Superior temporal gyrus (tissue), 1 donor: ENCODE data around the gene F5.
"Not testable (repeated sequence)": the region's sequence is repeated elsewhere in the genome, so short reads cannot be mapped to it uniquely, and the experiment has no call there.

Experiments
- DNase-seq: peaks from one replicate; pipeline ENCODE4 v3.0.0-alpha.2; 2016; ENCODE audit errors: extremely low spot score

F5 gene

DNA sequence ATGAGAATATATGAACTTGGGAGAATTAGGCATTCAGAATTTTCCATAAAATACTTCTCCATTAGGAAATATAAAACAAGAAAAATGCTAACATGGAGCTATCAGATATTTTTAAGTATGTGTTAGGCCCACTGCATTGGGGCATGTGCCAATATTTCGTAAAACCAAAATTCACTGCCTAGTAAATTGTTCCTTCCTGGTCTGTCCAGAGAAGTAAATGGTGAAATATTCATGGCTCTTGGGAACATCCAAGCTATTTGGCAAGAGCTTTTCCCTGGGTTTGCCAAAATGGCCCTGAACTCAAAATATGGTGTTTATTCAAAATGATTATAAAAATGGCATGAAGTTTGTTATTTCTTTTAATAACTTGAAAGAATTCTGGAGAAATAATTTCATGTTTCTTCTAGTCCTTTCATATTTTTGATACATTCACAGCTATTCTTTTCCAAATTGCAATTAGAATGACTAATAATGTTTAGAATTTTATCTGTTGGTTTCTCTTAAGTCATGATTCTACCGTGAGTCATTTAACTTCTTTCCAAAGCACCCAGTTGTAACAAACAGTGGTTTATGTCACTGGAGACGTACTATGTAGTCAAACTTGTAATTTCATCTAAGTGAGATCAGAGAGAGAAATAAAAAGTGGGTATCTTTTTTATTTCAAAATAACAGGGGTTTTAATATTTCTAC is 74.8 kb downstream of the F5 start:
- DNase-seq, result no peak

DNA sequence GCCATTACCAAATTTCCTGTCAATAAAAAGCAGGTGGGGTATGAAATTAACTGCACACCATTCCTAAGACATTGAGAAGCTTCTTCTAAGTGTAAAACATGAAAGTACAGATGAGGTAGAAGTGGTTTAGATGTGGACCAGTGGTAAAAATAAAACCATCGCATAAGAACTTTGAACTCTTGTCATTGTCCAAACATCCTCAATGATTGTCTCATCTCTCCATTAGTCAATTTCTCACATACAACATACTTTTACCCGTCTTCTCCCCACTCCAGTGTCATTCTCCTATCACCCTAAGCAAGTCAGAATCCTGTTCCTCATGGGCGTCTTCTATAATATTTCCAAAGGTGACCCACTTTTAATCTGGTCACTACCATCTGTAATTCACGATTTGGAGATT is 76.2 kb downstream of the F5 start:
- DNase-seq, result no peak

DNA sequence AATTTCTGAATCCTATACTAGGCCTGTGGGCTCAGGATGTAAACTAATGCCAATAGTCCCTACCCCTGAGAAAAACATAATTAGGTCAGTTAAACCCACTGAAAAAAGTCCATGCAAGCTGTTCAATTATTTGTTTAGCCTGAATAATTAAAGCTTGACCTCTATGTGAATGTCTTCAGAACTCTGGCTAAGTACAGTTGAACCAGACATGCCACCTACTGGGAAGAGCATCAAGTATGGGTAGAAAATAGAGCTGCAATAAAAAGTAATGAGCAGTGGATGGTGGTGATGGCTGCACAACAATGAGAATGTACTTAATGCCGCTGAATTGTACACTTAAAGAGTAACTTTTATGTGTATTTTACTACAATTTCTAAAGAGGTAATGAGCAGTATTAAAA is 76.9 kb downstream of the F5 start:
- DNase-seq, result no peak

DNA sequence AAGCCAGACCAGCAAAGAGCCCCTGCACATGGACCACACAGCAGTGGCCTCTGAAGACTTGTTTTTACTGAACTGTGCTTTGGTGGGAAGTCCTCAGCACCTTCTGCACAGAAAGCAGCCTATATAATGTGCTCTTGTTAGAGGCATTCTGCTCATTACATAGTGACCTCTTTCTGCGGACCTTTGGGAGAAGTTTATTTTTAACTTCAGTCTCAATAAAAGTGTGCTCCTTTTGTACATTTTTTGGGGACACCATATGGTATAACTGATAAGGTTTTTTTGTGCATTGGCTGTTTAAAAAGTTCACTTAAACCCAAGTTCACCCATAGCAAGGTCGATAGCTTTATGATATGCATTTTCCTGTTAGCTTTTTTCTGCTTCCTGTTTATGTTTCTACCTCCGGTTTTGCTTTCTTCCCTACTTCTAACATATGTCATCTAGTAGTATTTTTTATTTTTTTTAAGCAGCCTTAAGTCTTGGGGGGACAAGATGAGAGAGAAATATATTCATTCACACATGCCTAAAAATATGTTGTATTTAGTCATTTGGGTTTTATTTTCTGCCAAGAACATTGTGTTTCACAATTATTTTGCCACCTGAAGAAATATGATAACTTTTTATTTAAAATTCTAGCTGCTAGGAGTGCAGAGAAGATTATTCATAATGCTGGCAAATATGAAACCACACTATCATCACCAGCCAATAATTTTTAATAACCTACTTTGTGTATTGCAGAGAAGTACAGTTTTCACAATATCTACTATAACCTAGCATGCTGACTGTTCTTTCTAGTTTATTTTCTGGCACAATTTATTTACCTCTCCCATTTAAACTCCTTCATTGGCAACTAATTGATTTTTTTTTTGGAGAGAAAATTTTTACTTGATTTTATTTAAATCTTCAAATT is 77.6 kb downstream of the F5 start:
- no peak for DNase-seq

DNA sequence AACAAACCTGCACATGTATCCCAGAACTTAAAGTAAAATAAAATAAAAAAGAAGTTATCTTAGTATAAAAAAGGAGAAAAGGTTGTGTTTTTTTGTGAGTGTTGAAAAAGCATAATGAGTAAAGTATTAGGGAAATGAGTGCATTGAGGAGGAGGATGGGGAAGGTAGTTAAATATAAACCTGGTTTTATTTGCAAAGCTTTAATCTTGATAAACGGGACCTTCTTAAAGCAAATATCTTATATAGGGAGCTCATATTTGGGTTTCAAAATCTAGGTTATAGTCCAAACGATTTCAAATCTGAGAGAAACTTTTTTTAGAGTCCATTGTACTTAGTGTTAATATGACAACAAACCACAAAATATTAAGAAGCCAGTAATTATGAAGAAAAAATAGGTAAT is 78.9 kb downstream of the F5 start:
- DNase-seq, result no peak

DNA sequence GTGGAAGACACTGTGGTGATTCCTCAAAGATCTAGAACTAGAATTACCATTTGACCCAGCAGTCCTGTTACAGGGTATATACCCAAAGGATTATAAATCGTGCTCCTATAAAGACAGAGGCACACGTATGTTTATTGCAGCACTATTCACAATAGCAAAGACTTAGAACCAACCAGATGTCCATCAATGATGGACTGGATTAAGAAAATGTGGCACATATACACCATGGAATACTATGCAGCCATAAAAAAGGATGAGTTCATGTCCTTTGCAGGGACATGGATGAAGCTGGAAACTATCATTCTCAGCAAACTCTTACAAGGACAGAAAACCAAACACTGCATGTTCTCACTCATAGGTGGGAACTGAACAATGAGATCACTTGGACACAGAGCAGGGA is 82.7 kb downstream of the F5 start:
- not testable (repeated sequence) for DNase-seq

DNA sequence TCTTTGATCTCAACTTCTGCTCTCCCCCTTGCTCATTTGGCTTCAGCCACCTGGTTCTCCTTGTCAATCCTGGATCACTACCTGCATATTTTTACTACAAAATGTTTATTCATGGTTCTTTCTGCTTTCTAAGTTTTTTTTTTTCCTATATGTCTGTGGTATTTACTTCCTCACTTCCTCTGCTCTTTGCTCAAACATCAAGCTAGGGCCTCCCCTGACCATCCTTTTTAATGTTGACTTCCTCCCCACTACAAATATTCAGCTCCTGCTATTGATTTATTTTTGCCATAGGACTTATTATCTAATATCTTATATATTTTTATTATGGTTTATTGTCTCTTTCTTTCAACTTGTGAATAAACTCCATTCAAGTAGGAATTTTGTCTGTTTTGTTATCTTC is 86.5 kb downstream of the F5 start:
- DNase-seq, result no peak

DNA sequence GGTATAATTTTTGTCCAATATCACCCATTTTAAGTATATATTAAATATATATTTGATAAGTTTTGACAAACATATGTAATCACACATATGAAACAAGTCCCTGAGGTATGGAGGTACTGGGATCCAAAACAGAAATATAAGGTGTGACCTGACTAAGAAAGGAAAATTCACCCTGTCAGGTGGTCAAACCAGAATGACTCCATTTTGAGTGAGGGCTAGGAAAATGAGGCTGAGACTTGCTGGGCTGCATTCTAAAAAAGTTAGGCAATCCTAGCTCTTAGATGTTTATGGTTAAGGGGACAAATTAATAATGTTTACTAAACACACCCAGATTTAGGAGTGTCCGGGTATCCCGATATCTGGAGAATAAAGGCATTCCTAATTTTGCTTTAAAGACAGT is 89.0 kb downstream of the F5 start:
- no peak for DNase-seq

DNA sequence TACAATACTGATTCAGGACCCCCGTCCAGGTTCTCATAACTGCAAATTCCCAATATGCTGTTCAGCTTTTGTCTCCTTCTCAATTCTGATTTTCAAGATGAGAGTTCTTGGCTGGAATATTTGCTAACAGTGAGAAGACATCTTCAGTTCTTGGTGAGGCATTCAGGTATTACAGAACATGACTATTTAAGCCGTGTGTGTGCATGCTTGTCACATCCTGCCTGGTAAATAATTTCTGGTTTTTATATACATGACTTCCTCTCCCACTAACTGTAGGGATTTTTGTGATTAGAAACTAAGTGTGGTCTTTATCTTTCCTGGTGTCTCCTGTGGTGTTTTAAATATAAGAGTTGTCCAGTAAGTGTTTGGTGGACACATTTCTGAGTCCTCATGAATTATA is 90.4 kb downstream of the F5 start:
- no peak for DNase-seq

DNA sequence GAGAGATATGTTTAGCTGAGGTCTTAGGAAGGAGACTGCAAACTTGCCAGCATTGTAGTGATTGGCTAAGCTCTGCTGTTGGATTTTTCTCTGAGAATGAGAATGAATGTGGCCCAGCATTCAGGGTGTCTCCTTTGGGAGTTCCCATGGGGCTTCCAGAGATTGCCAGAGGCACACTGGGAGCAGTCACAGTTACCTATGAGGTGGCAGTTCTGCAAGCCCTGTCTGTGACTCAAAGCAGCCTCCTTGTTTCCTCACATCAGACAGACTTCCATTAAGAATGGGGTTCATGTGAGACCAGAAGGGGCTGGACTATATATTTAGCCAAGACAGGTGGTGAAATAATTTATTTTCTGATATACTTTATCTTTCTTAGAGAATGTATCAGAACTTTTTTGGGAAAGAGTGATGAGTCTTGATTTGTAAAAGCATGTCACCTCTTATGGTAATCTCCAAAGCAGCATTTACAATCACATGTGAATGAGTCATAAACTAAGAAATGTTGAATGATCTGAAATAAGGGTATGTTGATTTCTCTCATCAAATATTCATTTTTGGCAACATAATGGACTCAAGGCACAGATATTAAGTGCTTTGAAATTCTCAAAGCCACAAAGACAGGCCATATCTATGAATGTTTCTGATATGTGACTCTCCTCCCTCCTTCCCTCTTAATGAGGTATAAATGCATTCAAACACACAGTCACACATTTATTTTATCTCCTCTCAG is 91.1 kb downstream of the F5 start:
- no peak for DNase-seq

DNA sequence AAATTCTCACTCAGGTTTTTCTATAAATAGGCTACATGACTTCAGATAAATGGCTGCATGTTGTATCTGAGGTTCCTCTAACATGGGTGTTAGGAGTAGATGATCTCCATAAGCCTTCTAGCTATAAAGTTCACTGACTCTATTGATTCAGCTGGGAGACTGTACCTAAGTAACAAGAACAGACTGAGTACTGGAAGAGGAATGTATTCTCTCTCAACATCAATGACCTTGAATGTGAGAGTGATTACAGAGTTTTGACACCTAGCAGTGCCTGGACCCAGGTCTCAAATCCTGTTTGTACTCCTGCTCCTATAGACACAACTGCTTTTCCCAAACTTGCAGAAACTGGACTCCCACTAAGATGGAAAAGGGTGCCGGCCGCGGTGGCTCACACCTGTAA is 91.9 kb downstream of the F5 start:
- no peak for DNase-seq

DNA sequence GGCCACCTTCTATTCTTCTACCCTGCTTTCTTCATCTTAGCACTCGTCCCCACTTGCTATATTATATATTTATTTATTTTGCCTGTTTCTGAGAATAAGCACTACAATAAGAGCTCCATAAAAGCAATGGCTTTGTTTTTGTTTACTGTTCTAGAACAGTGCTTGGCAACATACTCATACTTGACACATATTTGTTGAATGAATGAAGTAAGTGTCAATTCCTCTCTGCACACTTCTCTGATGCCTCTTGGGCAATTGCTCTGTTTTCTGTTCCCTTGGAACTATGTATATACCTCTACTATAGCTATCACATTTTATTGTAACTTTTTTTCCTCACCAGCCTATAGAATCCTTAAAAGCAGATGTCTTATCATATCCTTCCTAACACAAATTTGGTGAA is 93.0 kb downstream of the F5 start:
- DNase-seq, result no peak

DNA sequence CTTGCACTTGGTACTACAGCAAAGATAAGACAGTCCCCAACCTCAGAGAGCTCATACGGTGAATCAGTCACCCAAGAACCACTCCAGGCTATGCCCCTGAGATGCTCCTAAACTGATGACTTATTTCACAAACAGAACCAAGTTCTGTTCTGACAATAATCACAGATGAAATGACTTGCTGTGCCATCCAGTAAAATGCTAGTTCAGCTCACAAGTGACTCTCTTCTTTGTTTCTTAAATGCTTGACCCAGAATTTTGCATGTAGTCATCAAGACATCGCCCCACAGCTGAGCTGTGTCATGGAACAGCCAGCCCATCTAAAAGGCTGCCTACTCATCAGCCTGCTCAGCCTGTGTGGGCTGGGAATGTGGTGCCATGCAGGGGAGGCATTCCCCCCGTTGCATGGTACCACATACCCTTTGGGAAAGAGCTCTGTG is 94.4 kb downstream of the F5 start:
- no peak for DNase-seq

DNA sequence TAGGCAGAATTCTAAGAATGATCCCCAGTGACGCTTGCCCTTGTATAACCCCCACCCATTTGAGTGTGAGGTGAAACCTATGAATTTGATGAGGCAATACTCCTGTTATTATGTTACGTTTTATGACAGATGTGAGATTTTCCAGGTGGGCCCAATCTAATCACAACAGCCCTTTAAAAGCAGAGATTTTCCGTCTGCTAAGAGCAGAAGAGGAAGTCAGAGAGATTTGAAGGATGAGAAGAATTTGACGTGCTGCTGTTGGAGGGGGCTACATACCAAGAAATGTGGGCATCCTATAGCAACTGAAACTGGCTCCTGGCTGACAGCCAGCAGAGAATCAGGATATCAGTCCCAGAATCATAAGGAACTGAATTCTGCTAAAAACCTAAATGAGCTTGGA is 98.1 kb downstream of the F5 start:
- DNase-seq, result no peak

DNA sequence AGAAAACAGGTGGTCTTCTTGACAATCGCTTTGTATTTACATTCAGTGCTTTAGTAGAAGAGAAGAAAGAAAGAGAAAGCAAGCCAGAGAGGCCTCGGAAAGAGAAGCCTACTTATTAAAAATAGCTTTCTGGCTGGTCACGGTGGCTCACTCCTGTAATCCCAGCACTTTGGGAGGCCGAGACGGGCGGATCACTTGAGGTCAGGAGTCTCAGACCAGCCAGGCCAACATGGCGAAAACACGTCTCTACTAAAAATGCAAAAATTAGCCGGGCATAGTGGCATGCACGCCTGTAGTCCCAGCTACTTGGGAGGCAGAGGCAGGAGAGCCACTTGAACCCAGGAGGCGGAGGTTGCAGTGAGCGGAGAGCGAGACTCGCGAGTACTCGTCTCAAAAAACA is 98.7 kb downstream of the F5 start:
- no peak for DNase-seq

DNA sequence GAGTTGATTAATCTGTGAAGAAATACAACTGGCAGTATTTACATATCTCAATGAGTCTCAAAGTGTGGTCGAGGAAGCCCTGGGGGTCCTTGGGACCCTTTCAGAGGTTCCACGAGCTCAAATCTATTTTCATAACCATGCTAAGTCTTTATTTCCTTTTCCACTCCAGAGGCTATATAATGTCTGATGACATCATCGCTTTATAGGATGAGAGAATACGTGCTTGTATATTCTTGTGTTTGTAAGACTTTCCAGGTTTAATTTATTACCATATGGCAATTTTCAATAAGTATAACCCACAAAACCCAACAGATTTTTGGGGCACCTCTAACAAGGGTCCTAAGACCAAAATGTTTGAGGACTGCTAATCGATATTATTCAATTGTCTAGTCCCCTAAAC is 99.1 kb downstream of the F5 start:
- peak; percentile 47 for DNase-seq

DNA sequence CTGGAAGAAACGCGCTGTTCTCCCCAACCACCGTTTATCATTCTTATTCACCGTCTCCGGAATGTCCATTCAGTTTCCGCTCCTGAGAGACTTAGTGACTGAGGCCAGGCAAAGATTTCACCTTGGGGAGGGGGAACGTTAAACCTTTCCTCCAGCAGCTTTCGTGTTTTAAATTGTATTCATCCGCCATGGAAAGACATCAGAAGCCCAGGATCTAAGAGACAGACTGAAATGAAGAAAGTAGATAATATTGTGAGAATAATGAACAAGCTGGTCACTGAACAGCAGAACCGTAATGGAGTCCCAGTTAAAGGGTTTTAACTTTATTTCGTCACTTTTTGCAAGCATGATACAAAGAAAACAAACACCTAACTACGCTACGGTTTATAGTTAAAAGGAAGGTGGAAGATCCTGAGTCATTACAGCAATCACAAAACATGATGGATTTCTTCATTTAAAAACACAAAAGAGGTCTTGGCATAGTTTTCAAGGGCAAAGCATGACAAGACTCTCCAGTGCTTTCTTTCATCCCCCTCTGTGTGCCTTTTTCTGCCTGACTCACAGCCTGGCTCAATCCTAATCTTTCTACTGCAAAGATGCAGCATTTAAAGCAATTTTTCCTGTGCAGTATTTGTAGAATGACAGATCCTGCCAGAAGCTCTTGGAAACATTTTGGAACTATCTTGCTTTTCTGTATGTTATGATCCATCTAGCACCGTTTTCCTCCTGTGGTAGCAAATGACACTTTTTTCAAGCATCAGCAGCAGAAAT is 99.8 kb downstream of the F5 start:
- no peak for DNase-seq

DNA sequence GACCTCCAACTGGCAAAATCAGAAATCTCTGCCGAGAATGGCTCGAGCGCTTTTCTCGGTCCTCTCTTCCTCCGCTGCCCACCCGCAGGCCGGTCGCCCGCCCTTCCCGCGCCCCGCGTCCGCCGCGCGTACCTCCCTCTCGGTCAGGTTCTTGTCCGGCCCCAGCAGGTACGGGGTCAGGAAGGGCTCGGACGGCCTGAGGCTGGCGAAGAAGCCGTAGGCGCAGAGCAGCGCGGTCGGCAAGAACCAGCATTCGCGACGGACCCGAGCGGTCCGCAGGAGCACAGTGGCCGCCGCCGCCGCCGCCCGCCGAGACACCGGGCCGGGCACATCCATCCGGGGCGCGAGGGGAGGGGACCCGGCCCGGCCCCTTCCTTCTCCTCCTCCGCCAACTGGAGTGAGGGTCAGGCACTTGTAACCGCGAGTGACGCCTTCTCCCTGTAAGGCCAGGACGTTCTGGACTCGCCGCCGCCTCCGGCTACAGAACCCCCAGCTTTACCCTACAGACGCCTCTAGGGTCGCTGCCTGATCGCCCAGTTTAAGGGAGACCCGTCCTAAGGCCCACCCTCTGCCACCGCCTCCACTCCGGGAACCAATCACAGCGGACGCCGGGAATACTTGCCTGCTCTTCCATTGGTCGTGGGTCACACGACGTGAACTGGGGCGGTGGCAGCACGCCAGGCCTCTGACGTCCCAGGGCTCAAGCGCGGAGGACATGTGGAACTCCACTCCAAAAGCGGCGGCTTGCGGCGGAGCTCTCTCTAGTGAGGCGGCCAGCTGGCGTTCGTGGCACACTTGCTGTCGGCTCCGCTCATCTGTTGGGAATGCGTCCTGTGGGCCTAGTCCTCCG is 100.6 kb downstream of the F5 start, which contains the start of gene SLC19A2:
Gene SLC19A2, minus strand, starts transcription at position 514 of the 850 bp plus-strand sequence. Its CDS starts 178 bp downstream, at position 336.
- DNase-seq, result peak; percentile 99

DNA sequence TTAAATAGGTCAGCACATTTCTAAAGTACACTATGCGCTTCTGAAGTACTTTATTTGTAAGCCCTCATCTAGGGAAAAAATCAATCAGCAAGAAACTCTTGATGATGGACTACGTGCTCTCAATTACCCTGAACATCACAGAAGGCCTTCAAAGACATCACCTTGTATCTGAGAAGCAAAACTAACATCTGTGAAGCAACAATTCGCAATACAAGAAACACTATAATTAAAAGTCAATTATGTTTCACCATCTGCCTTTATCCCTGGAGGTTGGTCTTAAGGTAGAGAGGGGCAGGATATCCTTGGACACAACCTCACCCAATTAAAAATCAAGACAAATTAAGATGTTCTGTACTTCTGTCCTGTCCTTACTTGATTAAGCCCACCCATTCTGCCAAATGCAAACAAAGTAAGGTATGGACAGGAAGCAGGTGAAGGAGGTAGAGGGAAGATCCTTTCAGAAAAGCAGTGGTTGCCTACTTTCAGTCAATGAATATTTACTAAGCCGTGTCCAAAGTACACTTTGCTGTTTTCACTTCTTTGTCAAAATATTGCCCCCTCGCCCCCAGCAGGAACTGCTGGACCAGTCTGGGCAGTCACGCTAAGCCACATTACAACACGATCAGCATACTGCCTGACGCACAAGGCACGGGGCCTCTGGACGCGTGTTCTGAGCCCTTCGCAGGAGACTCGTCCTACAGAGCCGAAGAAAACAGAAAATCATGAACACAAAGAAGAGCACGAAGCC is 101.4 kb downstream of the F5 start:
- peak; percentile 54 for DNase-seq

DNA sequence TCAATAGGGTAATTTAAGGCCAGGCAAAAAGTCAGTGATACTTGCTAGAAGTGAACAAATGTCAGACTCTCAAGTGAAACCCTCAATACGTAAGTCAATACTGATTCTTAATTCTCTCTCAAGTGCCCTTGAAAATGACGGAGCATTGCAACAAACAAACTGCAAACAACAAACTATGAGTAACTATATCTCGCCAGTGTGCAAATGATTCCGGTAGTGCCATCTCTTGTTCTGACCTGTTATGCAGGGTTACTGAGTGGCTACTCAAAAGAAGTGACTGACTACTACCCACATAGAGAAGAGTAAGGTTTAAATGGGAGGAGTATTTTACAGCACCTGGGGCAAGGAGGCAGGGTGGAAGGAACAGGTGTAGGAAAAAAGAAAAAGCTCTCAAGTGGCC is 102.2 kb downstream of the F5 start:
- DNase-seq, result no peak
